K562 treated with DMSO at 1 percent for 48 hours (cell line): Measurements from ENCODE around the gene GPR22. TPM values are rescaled to one million over a fixed set of nuclear protein-coding genes. Genes with fewer than 3 reads are reported as not detected.

ENCODE experiments used
- total RNA-seq: library from RNA; unstranded; fragments of 300-600 nt; gene quantifications from 2 replicates; pipeline ENCODE4 v1.2.3, GENCODE V29; 2022; ENCODE audit warnings: low replicate concordance; ENCODE audit errors: extremely low read depth

GPR22 gene
- total RNA-seq, result not detected in 2 replicates

GRCh38 chr7:107469929-107470328 is at the start of gene GPR22:
GPR22 (plus strand) TSS chr7:107470057; CDS start chr7:107474061, 4,004 bp downstream.

Other genes starting within 250 kb of the GPR22 start
- gene COG5, start 93.9 kb downstream of the GPR22 start, total RNA-seq, result not detected in 2 replicates
- gene DUS4L, start 93.9 kb downstream of the GPR22 start, total RNA-seq, result not detected in 2 replicates
- gene BCAP29, start 110.2 kb downstream of the GPR22 start, total RNA-seq, result not detected in 2 replicates
- not detected in 2 replicates for gene SLC26A4, start 190.8 kb downstream of the GPR22 start, total RNA-seq